Measurements from ENCODE around the gene RMP24.

DNA sequence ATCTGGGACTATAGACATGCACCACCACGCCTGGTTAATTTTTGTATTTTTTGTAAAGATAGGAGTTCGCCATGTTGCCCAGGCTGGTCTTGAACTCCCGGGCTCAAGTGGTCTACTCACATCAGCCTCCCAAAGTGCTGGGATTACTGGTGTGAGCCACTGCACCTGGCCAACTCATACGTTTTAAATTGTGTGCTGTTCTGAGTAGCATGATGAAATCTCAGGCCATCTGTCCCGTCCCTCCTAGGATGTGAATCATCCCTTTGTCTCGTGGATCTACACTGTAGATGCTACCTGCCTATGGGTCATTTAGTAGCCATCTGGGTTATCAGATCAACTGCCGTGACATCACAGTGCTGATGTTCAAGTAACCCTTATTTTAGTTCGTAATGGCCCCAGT is 38.5 kb upstream of the RMP24 start:
- TF ChIP-seq, protein P1, sequence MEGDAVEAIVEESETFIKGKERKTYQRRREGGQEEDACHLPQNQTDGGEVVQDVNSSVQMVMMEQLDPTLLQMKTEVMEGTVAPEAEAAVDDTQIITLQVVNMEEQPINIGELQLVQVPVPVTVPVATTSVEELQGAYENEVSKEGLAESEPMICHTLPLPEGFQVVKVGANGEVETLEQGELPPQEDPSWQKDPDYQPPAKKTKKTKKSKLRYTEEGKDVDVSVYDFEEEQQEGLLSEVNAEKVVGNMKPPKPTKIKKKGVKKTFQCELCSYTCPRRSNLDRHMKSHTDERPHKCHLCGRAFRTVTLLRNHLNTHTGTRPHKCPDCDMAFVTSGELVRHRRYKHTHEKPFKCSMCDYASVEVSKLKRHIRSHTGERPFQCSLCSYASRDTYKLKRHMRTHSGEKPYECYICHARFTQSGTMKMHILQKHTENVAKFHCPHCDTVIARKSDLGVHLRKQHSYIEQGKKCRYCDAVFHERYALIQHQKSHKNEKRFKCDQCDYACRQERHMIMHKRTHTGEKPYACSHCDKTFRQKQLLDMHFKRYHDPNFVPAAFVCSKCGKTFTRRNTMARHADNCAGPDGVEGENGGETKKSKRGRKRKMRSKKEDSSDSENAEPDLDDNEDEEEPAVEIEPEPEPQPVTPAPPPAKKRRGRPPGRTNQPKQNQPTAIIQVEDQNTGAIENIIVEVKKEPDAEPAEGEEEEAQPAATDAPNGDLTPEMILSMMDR (IDR thresholded peaks at IDR 0.05 in 8 of 11, conservative IDR thresholded peaks at IDR 0.05 in 3 of 11), result no peak
- TF ChIP-seq POLR2A (IDR thresholded peaks at IDR 0.05) (no peak), POLR2AphosphoS5 (IDR thresholded peaks at IDR 0.05) (no peak)

Data from spleen (tissue), 7 donors.